ENCODE data around the gene ADAM19.
A peak's percentile ranks its signal among the peaks of the same experiment; 100 is the strongest.

The ADAM19 gene

GRCh38 chr5:157514974-157515373 lies 60.6 kb downstream of the ADAM19 start:
- FAIRE-seq (no peak), DNase-seq (ENCODE audit: insufficient read length, low spot score) (no peak)
- TF ChIP-seq POLR2AphosphoS5 (IDR thresholded peaks at IDR 0.05; ENCODE audit: low read depth, low read length) (no peak), PAX5 (IDR thresholded peaks at IDR 0.05; ENCODE audit: insufficient read depth, low read length, severe bottlenecking) (no peak), POLR2A (IDR thresholded peaks at IDR 0.05; ENCODE audit: low read depth, low read length) (no peak), SPI1 (IDR thresholded peaks at IDR 0.05; ENCODE audit: low read depth, low read length) (no peak), TAF1 (IDR thresholded peaks at IDR 0.05; ENCODE audit: low read depth, low read length) (no peak), POU2F2 (IDR thresholded peaks at IDR 0.05; ENCODE audit: low read depth, low read length) (no peak)

DNA sequence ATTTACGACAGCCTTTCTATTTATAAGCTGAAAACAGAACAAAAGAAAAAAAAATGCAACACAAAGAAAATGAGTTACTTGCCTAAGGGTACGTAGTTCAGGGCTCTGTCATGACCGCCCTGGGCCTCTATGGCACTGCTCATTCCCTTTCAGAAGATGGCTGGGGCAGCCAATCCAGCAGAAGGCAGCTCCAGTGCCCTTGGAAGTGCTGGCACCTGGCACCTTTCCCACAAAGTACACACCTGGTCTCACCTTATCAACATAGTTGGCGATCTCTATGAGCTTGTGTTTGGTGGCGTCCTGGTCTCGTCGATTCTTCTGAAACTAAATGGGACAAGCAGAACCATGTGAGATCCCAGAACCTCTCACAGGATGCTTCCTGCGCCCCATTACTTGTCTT lies 62.4 kb downstream of the ADAM19 start:
- DNase-seq (ENCODE audit: insufficient read length, low spot score) (no peak), FAIRE-seq (no peak)
- no peak for TF ChIP-seq TAF1 (IDR thresholded peaks at IDR 0.05; ENCODE audit: low read depth, low read length)
- TF ChIP-seq POLR2AphosphoS5 (IDR thresholded peaks at IDR 0.05; ENCODE audit: low read depth, low read length) = 0 out of 2 replicates have a peak, but pooled peaks have one; percentile 17

GRCh38 chr5:157511651-157512644 lies 63.6 kb downstream of the ADAM19 start:
- DNase-seq (ENCODE audit: insufficient read length, low spot score) = no peak
- no peak for FAIRE-seq
- TF ChIP-seq SPI1 (IDR thresholded peaks at IDR 0.05; ENCODE audit: low read depth, low read length) = no peak
- no peak for TF ChIP-seq POLR2A (IDR thresholded peaks at IDR 0.05; ENCODE audit: low read depth, low read length)
- TF ChIP-seq TAF1 (IDR thresholded peaks at IDR 0.05; ENCODE audit: low read depth, low read length) = no peak
- TF ChIP-seq POU2F2 (IDR thresholded peaks at IDR 0.05; ENCODE audit: low read depth, low read length) = no peak
- no peak for TF ChIP-seq PAX5 (IDR thresholded peaks at IDR 0.05; ENCODE audit: insufficient read depth, low read length, severe bottlenecking)
- TF ChIP-seq POLR2AphosphoS5 (IDR thresholded peaks at IDR 0.05; ENCODE audit: low read depth, low read length) = no peak; the same call in 1 of the 2 replicates

- TF ChIP-seq SPI1 (IDR thresholded peaks at IDR 0.05; ENCODE audit: low read depth, low read length) = no peak
- DNase-seq (ENCODE audit: insufficient read length, low spot score) (no peak), FAIRE-seq (no peak)
Measured at GRCh38 chr5:157510682-157511081, 64.9 kb downstream of the ADAM19 start.

DNA sequence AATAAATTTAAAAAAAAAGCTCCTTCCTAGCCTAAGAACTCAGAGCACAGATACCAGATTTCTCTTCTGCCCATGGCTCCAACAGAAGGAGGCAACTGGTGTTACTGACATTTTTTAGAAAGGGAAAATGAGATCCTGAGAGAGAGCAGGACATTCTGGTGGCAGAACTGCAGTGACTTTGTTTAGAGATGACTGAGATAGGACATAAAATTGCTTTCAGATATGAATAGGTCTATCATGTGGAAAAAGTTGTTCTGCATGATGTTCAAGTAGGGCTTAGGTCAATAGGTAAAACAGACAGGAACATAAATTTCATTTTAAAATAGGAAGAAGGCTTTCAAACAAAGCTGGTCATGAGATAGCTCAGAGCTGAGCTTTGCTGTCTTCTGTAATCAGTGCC lies 66.0 kb downstream of the ADAM19 start:
- FAIRE-seq (no peak), DNase-seq (ENCODE audit: insufficient read length, low spot score) (no peak)
- no peak for TF ChIP-seq SPI1 (IDR thresholded peaks at IDR 0.05; ENCODE audit: low read depth, low read length)
- TF ChIP-seq TAF1 (IDR thresholded peaks at IDR 0.05; ENCODE audit: low read depth, low read length) = no peak
- no peak for TF ChIP-seq POLR2AphosphoS5 (IDR thresholded peaks at IDR 0.05; ENCODE audit: low read depth, low read length)
- no peak for TF ChIP-seq PAX5 (IDR thresholded peaks at IDR 0.05; ENCODE audit: insufficient read depth, low read length, severe bottlenecking)
- TF ChIP-seq POLR2A (IDR thresholded peaks at IDR 0.05; ENCODE audit: low read depth, low read length) = no peak
- no peak for TF ChIP-seq POU2F2 (IDR thresholded peaks at IDR 0.05; ENCODE audit: low read depth, low read length)

- no peak for TF ChIP-seq POU2F2 (IDR thresholded peaks at IDR 0.05; ENCODE audit: low read depth, low read length)
- FAIRE-seq (no peak), DNase-seq (ENCODE audit: insufficient read length, low spot score) (no peak)
Measured at GRCh38 chr5:157509093-157509492, 66.5 kb downstream of the ADAM19 start.

DNA sequence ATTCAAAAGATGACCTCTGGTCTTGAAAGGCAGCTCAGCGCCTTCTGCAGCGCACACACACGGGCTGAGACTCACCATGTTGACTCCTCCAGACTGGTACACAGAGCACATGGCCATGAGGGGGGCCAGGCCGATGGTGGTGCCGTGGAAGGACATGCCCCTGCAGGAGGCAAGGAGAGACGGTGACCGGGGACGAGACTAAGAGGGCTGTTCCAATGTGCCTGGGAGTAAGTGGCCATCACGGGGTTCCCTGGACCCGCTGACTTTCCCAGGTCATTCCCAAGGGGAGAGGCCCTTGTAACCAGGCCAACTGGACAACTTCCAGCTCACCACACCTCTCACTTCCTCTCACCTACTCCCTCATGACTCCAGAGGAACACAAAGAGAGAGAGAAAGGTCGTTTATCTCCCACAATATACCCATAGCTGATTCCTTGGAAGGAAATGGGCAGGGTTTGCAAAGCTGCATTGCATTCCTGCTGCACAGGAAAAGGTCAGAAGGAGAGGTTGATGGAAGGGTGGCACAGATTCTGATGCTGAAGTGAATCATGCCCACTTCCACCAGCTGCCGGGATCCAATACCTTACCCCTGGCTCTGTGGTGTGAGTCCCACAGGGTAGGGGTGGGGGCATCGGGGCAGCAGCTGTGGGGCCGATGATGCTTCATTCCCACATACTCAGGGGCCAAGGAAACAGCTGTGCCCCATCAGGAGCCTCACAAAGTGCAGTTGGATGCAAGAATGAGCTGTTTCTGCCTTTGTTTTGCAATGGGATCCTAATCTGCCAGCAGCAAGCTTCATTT lies 68.4 kb downstream of the ADAM19 start:
- DNase-seq (ENCODE audit: insufficient read length, low spot score) (no peak), FAIRE-seq (no peak)
- TF ChIP-seq POLR2AphosphoS5 (IDR thresholded peaks at IDR 0.05; ENCODE audit: low read depth, low read length) (no peak), SPI1 (IDR thresholded peaks at IDR 0.05; ENCODE audit: low read depth, low read length) (peak; percentile 57)

DNA sequence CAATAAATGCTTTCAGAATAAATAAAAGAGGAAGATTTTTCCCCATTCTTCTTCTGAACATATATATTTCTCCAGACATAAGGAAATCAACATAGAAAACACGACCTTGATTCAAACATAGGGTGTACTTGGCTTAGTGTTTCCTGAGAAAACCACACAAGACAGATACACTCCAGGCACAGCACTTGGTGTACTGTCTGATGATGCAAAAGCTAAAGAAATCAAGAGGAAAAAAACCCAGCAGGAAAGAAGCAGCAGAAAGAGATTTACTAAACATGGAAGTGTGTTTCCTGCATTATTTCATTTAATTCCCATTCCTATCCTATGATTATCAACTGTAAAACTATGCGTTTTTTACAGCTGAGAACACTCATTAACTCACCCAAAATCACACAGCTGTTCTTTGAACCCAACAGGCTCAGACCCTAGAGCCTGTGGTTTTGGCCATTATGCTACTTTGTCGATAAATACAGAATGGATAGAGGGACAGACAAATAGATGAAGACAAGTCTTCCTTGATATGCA lies 69.4 kb downstream of the ADAM19 start:
- no peak for FAIRE-seq
- no peak for TF ChIP-seq POLR2A (IDR thresholded peaks at IDR 0.05; ENCODE audit: low read depth, low read length)
- TF ChIP-seq POU2F2 (IDR thresholded peaks at IDR 0.05; ENCODE audit: low read depth, low read length) = no peak
- TF ChIP-seq TAF1 (IDR thresholded peaks at IDR 0.05; ENCODE audit: low read depth, low read length) = no peak
- no peak for TF ChIP-seq PAX5 (IDR thresholded peaks at IDR 0.05; ENCODE audit: insufficient read depth, low read length, severe bottlenecking)
- TF ChIP-seq SPI1 (IDR thresholded peaks at IDR 0.05; ENCODE audit: low read depth, low read length) = no peak
- TF ChIP-seq POLR2AphosphoS5 (IDR thresholded peaks at IDR 0.05; ENCODE audit: low read depth, low read length) = no peak
- DNase-seq (ENCODE audit: insufficient read length, low spot score) = no peak

DNA sequence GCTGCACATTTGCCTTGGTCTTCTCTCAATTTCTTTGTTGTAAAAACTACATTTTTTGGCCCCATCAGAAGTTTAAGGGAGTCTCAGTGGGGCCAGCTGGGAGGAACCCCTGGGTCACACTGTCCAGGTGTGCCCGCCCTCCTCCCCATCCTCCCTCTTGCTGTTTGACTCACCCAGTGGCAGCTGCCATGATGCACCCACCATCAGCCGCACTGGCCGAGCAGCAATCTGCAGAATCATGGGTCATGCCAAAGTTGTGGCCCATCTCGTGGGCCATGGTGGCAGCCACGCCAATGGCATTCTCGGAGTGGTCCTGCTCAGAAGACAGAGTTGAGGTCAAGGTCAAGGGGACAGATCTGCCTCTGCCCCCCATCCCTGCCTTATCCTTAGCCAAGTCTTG lies 70.1 kb downstream of the ADAM19 start:
- FAIRE-seq = peak; percentile 77
- TF ChIP-seq POLR2A (IDR thresholded peaks at IDR 0.05; ENCODE audit: low read depth, low read length) (no peak), TAF1 (IDR thresholded peaks at IDR 0.05; ENCODE audit: low read depth, low read length) (no peak)
- no peak for DNase-seq (ENCODE audit: insufficient read length, low spot score)

DNA sequence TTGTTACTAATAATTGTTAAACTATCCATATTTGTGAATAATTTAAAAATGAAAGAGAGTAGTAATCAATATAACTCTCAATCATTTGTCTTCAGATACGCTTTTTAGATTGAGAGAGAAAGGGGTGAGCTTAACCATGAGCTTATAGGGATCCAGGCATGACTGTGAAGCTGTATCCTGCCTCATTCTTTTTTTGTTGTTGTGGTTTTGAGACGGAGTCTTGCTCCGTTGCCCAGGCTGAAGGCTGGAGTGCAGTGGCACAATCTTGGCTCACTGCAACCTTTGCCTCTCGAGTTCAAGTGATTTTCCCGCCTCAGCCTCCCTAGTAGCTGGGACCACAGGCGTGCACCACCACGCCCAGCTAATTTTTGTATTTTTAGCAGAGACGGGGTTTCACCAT lies 71.5 kb downstream of the ADAM19 start:
- FAIRE-seq (peak; percentile 28), DNase-seq (ENCODE audit: insufficient read length, low spot score) (no peak)
- TF ChIP-seq TAF1 (IDR thresholded peaks at IDR 0.05; ENCODE audit: low read depth, low read length) (no peak), PAX5 (IDR thresholded peaks at IDR 0.05; ENCODE audit: insufficient read depth, low read length, severe bottlenecking) (no peak), POLR2AphosphoS5 (IDR thresholded peaks at IDR 0.05; ENCODE audit: low read depth, low read length) (no peak), POU2F2 (IDR thresholded peaks at IDR 0.05; ENCODE audit: low read depth, low read length) (no peak), SPI1 (IDR thresholded peaks at IDR 0.05; ENCODE audit: low read depth, low read length) (no peak), POLR2A (IDR thresholded peaks at IDR 0.05; ENCODE audit: low read depth, low read length) (no peak)

Measured in GM12891 (cell line).